ENCODE measurements around the gene NXF2B.
"Not testable (repeated sequence)": the region's sequence is repeated elsewhere in the genome, so short reads cannot be mapped to it uniquely, and the experiment has no call there.

The NXF2B gene, protein sequence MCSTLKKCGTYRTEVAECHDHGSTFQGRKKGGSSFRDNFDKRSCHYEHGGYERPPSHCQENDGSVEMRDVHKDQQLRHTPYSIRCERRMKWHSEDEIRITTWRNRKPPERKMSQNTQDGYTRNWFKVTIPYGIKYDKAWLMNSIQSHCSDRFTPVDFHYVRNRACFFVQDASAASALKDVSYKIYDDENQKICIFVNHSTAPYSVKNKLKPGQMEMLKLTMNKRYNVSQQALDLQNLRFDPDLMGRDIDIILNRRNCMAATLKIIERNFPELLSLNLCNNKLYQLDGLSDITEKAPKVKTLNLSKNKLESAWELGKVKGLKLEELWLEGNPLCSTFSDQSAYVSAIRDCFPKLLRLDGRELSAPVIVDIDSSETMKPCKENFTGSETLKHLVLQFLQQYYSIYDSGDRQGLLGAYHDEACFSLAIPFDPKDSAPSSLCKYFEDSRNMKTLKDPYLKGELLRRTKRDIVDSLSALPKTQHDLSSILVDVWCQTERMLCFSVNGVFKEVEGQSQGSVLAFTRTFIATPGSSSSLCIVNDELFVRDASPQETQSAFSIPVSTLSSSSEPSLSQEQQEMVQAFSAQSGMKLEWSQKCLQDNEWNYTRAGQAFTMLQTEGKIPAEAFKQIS

GRCh38 chrX:102439908-102440307 lies at the start of gene NXF2B:
NXF2B (minus strand) TSS chrX:102440008; CDS start chrX:102380036, 59,972 bp downstream.
- H3K4me3 ChIP-seq (ENCODE audit: low read depth, low read length) = not testable (repeated sequence)

- H3K4me3 ChIP-seq (ENCODE audit: low read depth, low read length) = not testable (repeated sequence)
Observed at GRCh38 chrX:102478765-102479164, 39.0 kb upstream of the NXF2B start.

GRCh38 chrX:102471762-102472220 lies 32.0 kb upstream of the NXF2B start, which contains the start of gene TCP11X2:
TCP11X2 (minus strand) TSS chrX:102471812.
- H3K4me3 ChIP-seq (ENCODE audit: low read depth, low read length) = not testable (repeated sequence)

DNA sequence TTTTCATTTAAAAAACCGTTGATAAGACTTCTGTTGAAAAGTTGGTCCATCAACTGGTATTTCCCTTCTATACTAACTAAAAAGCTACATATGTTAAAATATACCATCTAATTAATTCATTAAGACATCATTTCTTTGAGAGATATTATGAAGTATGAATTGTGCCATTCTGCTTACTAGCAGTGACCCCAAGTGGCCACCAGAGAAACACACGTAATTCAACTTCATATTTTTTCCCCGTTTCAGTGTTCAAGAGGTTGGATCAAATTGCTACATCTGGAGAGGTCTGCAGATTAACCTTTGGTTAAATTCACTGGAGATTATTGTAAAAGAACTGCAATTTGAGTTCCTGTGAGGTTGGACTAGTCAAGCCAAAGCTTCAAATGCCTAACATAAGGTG lies 30.4 kb upstream of the NXF2B start:
- not testable (repeated sequence) for H3K4me3 ChIP-seq (ENCODE audit: low read depth, low read length)

DNA sequence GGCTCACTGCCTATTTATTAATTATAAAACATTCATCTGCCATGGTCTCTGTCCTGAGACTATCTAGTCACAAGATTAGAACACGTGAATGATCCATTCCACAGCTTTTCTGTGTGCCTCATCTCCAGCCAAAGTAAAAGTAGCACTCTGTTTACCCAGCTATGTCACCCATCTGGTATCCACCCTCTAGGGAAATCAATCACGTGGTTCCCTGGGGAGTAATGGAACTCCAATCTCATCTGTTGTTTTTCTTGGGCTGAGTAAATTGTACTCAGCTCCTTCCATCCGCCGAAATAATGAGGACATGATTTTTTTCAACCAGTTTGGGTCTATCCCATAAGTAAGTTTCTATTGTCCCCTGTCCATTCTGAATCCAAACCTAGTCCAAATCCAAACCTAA lies 18.8 kb upstream of the NXF2B start:
- H3K4me3 ChIP-seq (ENCODE audit: low read depth, low read length) = not testable (repeated sequence)

DNA sequence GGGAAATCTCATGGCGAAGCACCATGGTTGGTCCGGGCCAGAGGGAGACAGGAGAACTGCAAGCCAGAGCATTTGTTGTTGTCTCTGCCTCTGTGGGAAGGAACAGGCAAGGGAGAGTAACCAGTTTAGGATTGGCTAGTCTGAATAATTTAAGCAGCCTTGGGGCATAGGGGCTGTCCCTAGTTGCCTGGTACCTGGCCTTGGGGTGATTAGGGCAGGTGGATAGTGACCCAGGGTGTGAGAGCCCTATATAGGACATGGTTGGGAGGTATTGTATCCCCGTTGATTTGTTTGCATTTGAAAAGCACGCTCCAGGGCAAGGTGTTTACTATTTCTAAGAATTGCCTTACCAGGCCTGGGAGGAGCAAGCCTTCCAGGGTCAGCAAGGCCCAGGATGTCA lies 25.3 kb downstream of the NXF2B start:
- H3K4me3 ChIP-seq (ENCODE audit: low read depth, low read length) = not testable (repeated sequence)

DNA sequence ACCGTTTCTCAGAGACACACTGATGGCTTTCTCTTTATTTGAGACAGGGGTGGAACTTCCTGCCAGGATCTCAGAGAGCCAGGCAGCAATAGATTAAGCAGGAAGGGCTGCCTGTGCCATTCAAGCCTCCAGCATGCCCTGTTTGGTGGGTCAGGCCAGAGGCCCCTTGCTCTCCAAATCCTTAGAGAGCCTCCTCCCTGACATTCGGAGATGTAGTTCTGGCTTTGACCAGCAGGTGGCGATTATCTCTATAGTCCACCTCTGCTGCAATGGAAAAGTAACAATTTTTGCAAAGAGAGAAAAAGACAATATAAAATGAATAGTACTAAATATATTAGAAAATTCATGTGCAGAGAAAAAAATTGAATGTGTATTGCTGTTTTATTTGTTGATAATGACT lies 93.9 kb downstream of the NXF2B start:
- TF ChIP-seq, protein P1, sequence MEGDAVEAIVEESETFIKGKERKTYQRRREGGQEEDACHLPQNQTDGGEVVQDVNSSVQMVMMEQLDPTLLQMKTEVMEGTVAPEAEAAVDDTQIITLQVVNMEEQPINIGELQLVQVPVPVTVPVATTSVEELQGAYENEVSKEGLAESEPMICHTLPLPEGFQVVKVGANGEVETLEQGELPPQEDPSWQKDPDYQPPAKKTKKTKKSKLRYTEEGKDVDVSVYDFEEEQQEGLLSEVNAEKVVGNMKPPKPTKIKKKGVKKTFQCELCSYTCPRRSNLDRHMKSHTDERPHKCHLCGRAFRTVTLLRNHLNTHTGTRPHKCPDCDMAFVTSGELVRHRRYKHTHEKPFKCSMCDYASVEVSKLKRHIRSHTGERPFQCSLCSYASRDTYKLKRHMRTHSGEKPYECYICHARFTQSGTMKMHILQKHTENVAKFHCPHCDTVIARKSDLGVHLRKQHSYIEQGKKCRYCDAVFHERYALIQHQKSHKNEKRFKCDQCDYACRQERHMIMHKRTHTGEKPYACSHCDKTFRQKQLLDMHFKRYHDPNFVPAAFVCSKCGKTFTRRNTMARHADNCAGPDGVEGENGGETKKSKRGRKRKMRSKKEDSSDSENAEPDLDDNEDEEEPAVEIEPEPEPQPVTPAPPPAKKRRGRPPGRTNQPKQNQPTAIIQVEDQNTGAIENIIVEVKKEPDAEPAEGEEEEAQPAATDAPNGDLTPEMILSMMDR (IDR thresholded peaks at IDR 0.05; ENCODE audit: low read depth, low read length) = peak; percentile 80

DNA sequence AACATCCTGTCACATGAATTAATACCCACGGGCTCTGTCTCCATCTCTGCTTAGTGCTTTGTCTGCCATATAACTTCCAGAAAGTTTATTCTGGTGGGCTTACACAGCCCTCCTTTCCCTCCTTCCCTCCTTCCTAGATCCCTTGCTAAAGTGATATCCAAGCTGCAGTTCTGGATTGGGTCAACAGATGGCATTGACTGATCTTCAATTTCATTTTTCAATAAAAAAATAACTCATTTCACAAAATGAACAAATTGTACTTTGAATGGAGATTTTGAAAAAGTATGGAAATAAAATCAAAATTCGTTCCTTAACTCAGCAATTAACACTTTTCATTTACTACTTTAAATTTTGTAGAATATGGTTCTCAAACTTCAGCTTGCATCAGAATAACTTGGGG lies 97.9 kb downstream of the NXF2B start:
- no peak overlapping the region for H3K4me3 ChIP-seq (ENCODE audit: low read depth, low read length)
- TF ChIP-seq, protein P1 (IDR thresholded peaks at IDR 0.05; ENCODE audit: low read depth, low read length) = peak; percentile 20; the same call in 1 of the 2 replicates

More for the DNA sequence above, 93.9 kb downstream of the NXF2B start:
- H3K4me3 ChIP-seq (ENCODE audit: low read depth, low read length) = no peak overlapping the region

DNA sequence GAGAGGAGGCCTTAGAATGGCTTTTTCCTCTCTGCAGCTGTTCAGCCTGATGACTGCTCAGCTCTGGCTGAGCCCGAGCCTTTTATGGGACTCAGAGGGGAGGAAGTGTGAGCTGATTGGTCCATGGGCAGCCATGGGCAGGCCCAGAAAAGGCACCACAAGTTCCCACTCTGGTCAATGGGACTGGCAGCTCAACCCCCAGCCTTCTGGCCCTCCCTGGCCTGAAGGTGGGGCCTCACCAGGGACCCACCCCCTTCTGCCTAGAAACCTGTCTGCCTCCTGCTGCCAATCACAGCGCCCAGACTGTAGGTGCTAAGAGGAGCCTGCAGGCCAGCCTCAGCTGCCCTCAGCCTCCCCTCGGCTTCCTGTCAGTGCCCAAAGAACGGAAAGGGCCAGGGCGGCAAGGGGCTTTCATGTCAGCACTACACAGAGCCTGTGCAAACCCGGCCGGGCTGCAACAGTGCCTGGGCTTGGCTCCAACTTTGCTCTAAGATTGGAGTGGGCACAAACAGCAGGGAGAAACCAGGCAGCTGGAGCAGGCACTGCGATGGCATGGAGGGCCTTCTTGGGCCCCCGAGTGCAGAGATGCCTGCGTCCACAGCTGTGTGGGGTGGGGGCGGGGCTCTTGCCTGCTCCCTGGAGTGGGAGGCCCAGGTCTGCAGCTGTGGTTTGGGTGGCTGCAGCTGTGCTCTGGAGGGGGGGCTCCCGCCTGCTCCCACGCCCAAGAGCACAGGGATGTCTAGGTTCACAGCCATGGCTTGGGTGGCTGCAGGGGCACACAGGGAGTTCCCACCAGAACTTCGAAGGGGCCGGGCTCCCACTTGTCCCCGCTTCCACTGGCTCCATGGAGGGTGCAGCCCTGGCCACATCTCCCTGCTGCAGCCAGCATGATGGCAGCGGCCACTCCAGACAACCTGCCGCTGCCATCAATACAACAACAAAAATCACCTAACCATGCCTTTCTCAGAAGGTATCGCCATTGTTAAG lies 100.2 kb downstream of the NXF2B start:
- no peak overlapping the region for H3K4me3 ChIP-seq (ENCODE audit: low read depth, low read length)
- TF ChIP-seq, protein P1 (IDR thresholded peaks at IDR 0.05; ENCODE audit: low read depth, low read length) = no peak

DNA sequence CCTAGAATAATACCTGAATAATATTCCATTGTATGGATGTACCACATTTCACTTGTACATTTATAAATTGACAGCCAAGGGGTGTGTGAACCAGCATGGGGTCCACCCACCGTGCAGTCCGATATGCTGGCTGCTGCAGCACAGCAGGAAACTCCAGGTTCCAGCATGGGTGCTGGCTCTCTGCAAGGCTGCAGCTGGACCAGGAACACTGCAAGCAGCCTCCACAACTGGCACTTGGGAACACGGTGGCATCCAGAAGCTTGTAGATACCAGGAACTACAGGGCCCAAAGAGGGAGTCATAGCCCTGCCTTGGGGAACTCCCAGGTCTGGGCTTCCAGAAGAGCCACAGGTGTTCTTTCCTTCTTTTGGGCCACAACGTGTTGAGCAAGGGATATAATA lies 101.6 kb downstream of the NXF2B start:
- no peak overlapping the region for H3K4me3 ChIP-seq (ENCODE audit: low read depth, low read length)
- TF ChIP-seq, protein P1 (IDR thresholded peaks at IDR 0.05; ENCODE audit: low read depth, low read length) = no peak
